HL-60/S4 (cell line): ENCODE measurements around the gene WDR13.

Experiments
- in situ Hi-C: fragments of 300-500 bp; cut with MboI; formaldehyde crosslinking; loops from 2 replicates; pipeline ENCODE4 v1.14.3; 2022; ENCODE audit warnings: low sequenced_read_pairs

The WDR13 gene

GRCh38 chrX:48652055-48652579 lies 54.8 kb downstream of the WDR13 start:
- in situ Hi-C loops, result loop anchor here (10.0 kb wide), 1 partner anchor 293 kb away; no protein-coding TSS in a partner anchor

GRCh38 chrX:48654746-48655145 lies 57.5 kb downstream of the WDR13 start:
- in situ Hi-C loops, result loop anchor here (10.0 kb wide), 1 partner anchor 290 kb away; no protein-coding TSS in a partner anchor
